G401 (cell line): Measurements from ENCODE around the gene PXDN. TPM values are rescaled to one million over a fixed set of nuclear protein-coding genes. Genes with fewer than 3 reads are reported as not detected.

Experiments used
- DNase-seq: peaks from one replicate; pipeline ENCODE4 v3.0.0-alpha.2; 2015; ENCODE audit warnings: low spot score
- in situ Hi-C: cut with HindIII; loops from 2 replicates; pipeline ENCODE4 v1.10.0; 2016; ENCODE audit warnings: low sequenced_read_pairs, mixed read lengths
- total RNA-seq: library from RNA; depleted of rRNA; stranded (reverse); fragments of >200 nt; shearing (Covaris generic); gene quantifications from 2 replicates; pipeline ENCODE4 v1.2.3, GENCODE V29; 2014

The PXDN gene
- total RNA-seq, 1 experiment from 2014 or later: 25.4 TPM

GRCh38 chr2:1648241-1649102 is 95.8 kb downstream of the PXDN start:
- DNase-seq: no peak
- in situ Hi-C loops: no loop called here

- in situ Hi-C loops: no loop called here
- DNase-seq: no peak
Measured at GRCh38 chr2:1647417-1648240, 96.7 kb downstream of the PXDN start.

GRCh38 chr2:1645761-1646476 is 98.4 kb downstream of the PXDN start:
- no peak for DNase-seq
- in situ Hi-C loops: no loop called here

- DNase-seq: no peak
- in situ Hi-C loops: no loop called here
Measured at GRCh38 chr2:1644427-1644826, 99.9 kb downstream of the PXDN start.

GRCh38 chr2:1642993-1643619 is 101.2 kb downstream of the PXDN start:
- in situ Hi-C loops: no loop called here
- no peak for DNase-seq

- DNase-seq: no peak
- in situ Hi-C loops: no loop called here
Measured at GRCh38 chr2:1642066-1642861, 102.1 kb downstream of the PXDN start.

- in situ Hi-C loops: no loop called here
- no peak for DNase-seq
Measured at GRCh38 chr2:1641523-1641922, 102.8 kb downstream of the PXDN start.

GRCh38 chr2:1640301-1641135 is 103.8 kb downstream of the PXDN start:
- in situ Hi-C loops: no loop called here
- DNase-seq: no peak

- in situ Hi-C loops: no loop called here
- DNase-seq: no peak
Measured at GRCh38 chr2:1639086-1639858, 105.0 kb downstream of the PXDN start.

- in situ Hi-C loops: no loop called here
- no peak for DNase-seq
Measured at GRCh38 chr2:1638281-1638860, 105.9 kb downstream of the PXDN start.

GRCh38 chr2:1636791-1637415 is 107.4 kb downstream of the PXDN start:
- DNase-seq: no peak
- in situ Hi-C loops: no loop called here

- DNase-seq: no peak
- in situ Hi-C loops: no loop called here
Measured at GRCh38 chr2:1635823-1636222, 108.5 kb downstream of the PXDN start.

GRCh38 chr2:1634681-1635341 is 109.5 kb downstream of the PXDN start:
- in situ Hi-C loops: no loop called here
- DNase-seq: no peak

GRCh38 chr2:1633936-1634587 is 110.3 kb downstream of the PXDN start:
- DNase-seq: peak; percentile 61
- in situ Hi-C loops: no loop called here

GRCh38 chr2:1633092-1633671 is 111.1 kb downstream of the PXDN start:
- DNase-seq: no peak
- in situ Hi-C loops: no loop called here
